ENCODE measurements around the gene KRT37. TPM values are rescaled to one million over a fixed set of nuclear protein-coding genes. Genes with fewer than 3 reads are reported as not detected.

Gene KRT37
- not detected in 2 replicates for total RNA-seq (2014; rRNA removed; shearing (Covaris generic))

DNA sequence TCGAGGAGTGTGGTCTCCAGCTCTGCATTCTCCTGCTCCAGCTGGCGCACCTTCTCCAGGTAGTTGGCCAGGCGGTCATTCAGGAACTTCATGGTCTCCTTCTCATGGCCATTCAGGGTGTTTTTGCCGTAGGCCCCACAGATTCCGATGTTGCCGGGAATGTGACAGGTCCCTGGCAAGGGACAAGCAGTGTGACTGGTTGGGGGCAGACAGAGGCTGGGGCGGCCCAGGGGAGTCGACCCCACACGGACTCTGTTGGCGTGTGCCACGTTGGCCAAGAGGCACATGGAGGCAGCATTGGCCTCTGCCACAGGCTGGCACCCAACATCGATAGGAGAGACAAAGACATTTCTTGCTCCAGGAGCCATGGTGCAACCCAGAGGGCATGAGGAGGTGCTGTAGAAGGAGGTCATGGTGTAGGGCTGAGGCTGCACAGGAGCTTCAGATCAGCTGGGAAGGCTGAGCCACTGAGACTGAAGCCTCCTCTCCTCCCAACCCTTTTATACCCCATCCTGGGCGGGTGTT, at the start of gene KRT37:
Gene KRT37 (minus strand): TSS at position 475 of the 525 bp plus-strand sequence. CDS start 62 bp downstream, at position 413.
- no peak for DNase-seq (ENCODE audit: low spot score)
- in situ Hi-C loops (cut with HindIII; ENCODE audit: low sequenced_read_pairs): no loop called here

DNA sequence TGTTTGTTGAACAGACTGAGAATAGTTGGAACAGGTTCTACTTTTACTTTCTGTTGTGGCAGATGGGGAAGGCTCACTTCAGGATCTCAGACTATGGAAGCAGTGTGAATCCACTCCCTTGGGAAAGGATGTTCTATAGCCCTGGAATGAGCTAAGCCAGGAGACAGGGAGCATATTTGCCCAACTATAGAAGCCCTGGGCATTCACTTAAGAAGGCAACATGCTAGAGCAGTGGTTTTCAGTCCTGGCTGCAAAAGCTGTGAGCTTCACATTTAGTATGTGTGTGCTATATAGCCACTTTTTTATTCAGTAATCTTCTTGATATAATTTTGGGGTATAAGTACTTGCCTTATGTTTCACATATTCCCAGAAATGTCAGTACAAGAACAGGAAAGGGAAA, 44.0 kb upstream of the KRT37 start:
- DNase-seq (ENCODE audit: low spot score): no peak
- in situ Hi-C loops (cut with HindIII; ENCODE audit: low sequenced_read_pairs): no loop called here

DNA sequence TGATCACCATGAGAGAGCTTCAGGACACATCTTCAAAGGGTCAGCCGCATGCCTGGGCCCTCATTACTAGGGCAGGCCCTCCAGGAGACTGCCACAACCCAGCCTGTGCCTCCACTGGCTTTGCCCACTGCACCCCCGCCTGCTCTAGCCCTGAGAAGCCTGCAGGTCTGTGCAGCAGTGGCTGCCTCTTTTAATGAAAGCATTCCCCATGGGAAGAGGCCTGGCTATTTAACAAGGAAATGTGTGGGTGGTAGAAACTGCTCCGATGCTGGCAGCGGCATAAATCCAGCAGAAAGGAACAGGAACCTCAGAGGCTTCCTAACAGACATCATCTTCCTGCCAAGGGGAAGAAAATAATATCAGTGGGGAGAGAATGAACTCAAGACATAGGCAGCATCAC, 43.2 kb upstream of the KRT37 start:
- in situ Hi-C loops (cut with HindIII; ENCODE audit: low sequenced_read_pairs): no loop called here
- no peak for DNase-seq (ENCODE audit: low spot score)

DNA sequence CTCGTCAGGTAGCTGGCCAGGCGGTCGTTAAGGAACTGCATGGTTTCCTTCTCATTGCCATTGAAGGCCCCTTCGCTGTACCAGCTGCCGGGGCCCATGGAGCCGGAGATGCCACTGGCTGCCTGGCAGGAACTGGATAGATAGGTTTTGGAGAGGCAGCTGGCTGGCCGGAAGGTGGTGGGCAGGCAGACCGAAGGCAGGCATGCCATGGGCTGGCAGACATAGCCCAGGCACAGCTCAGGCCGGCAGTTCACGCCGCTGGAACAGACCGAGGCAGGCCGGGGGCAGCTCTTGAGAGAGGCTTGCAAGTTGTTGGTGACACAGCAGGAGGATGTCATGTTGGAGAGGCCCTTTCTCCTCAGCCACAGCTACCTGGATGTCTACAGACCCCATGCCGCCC, 42.6 kb upstream of the KRT37 start, which contains the start of gene KRT32:
Gene KRT32 (minus strand): TSS at position 399 of the 400 bp plus-strand sequence. CDS start 61 bp downstream, at position 338.
- in situ Hi-C loops (cut with HindIII; ENCODE audit: low sequenced_read_pairs): no loop called here
- DNase-seq (ENCODE audit: low spot score): no peak

DNA sequence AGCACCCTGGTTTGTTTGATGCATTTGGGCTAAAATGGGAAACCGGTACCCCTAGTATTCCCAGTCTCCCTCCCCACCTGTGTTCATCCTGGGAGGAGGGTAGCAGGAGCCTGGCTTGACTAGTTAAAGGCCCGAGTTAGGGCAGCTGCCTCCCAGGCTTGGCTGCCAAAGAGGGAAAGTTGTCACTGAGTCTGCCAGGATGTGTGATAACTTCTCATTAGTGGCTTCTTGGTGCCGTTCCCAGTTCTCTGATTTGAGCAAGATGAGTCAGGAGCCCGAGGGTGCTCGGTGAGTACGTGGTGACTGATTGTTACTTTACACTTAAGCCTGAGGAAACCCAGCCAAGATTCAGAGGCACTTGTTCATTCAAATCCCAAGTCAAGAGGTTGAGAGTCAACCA, 40.3 kb upstream of the KRT37 start:
- no peak for DNase-seq (ENCODE audit: low spot score)
- in situ Hi-C loops (cut with HindIII; ENCODE audit: low sequenced_read_pairs): no loop called here

DNA sequence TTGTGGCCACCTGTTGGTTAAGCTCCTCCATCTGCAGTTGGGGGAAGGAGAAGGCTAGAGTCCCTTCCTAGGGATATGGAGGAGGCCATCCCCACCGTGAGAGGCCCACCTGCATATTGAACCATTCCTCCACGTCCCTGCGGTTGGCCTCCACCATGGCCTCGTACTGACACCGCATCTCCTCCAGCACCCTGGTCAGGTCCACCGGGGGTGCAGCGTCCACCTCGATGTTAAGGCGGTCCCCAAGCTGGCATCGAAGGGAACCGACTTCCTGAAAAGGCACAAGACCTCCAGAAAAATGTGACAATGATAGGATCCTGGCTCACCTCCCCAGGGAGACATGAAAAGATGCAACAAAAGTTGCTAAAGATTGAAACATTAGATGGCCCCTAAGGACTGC, 39.8 kb upstream of the KRT37 start:
- DNase-seq (ENCODE audit: low spot score): no peak
- in situ Hi-C loops (cut with HindIII; ENCODE audit: low sequenced_read_pairs): no loop called here

DNA sequence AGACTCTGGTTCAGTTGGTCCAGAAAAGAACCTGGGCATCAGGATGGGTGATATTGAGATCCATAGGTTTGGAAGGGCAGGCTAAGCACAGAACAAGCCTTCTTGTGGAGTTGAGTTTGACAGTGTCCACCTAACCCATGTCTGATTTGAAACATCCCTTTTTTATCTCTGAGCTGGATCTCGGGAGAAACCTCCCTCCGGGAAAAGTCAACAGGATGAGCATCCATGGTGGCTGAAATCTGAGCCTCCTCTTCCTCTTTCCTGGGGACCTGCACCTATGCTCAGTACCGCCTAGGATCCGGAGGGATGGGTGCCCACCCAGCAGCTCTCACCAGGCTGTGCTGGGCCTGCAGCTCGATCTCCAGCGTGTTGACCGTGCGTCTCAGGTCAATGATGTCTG, 39.4 kb upstream of the KRT37 start:
- no peak for DNase-seq (ENCODE audit: low spot score)
- in situ Hi-C loops (cut with HindIII; ENCODE audit: low sequenced_read_pairs): no loop called here

DNA sequence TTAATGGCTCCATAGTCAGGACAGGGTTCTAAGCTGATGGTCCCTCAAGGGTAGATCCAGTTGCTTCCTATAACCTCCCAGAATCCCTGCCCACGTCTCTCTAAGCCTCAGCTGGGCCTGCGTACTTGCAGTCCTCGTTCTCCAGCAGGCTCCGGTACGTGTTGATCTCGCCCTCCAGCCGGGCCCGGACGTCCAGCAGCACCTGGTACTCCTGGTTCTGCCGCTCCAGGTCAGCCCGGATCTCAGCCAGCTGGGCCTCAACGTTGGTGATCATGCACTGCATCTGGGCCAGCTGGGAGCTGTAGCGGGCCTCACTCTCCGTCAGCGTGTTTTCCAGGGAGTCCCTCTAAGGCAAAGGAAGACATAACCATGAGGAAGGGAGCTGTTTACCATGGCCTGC, 38.3 kb upstream of the KRT37 start:
- in situ Hi-C loops (cut with HindIII; ENCODE audit: low sequenced_read_pairs): no loop called here
- no peak for DNase-seq (ENCODE audit: low spot score)

DNA sequence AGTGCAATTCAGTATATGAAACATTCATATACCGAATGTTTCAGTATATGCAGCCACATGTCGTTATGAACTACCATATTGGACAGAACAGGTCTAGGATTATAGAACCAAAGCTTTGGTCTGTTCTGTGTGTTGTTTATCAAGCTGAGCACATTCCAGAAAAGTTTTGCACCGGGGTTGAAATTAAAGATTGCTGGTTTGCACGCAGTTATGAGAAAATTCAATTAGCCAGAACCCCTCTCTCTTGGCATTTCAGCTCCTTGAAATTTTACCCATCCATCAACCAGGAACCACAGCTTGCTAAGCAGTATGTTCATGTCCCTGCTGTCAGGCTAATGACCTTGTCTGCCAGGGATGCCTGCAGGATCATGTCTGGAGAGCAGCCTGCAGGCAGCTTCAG, 33.3 kb upstream of the KRT37 start:
- in situ Hi-C loops (cut with HindIII; ENCODE audit: low sequenced_read_pairs): no loop called here

DNA sequence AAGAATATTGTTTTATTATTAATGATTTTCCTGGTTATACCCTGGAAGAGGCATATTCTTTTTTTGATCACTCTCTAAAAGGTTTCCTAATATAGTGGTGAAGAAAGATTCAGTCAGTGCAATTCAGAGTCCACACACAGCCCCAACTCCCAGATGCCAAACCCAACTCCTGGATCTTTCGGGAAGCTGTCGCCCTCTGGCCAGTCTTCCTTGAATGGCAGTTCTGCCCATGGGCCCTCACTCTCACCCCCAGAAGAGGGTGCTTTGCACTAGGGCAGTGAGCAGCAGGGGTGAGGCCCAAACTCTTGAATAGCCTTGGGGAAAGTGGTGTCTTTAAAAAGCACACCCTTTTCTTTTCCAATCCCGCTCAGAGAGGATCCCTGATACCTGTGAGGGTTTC, 31.8 kb upstream of the KRT37 start:
- in situ Hi-C loops (cut with HindIII; ENCODE audit: low sequenced_read_pairs): no loop called here
- DNase-seq (ENCODE audit: low spot score): no peak

More for the DNA sequence above, 33.3 kb upstream of the KRT37 start:
- DNase-seq (ENCODE audit: low spot score): no peak

DNA sequence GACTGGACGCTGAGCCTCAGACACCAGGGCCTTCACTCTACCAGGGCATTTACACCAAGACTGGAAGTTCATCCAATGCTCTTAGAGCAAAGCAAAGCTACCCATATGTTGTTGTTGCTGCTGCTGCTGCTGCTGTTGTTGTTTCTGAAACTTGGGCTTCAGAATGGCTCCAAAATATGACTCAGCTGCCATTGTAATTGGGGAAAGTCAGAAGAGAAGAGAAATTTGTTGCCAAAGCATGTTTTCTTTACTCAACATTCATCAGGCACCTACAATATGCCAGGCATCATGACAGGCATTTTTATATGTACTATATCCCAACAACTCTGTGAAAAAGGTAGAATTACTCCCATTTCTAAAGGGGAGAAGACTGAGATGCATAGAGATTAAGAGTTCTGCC, 30.9 kb upstream of the KRT37 start:
- in situ Hi-C loops (cut with HindIII; ENCODE audit: low sequenced_read_pairs): no loop called here

DNA sequence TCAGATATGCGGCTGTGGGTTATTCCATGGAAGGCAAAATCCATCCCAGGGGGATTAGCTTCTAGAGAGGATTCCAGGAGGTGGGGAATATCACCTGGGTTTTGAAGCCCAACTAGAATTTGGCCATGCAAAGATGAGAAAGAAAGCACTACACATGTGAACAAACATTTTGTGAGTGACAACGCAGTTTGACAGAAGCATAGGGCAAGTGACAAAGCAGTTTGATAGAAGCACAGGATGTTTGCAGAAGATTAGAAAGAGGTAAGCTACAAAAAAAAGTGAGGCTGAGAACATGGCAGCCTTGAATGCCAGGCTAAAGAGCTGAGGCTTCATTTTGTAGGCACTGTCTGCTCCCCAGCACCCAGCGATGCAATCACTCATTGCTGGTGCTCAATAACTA, 28.7 kb upstream of the KRT37 start:
- in situ Hi-C loops (cut with HindIII; ENCODE audit: low sequenced_read_pairs): no loop called here
- DNase-seq (ENCODE audit: low spot score): no peak

More for the DNA sequence above, 30.9 kb upstream of the KRT37 start:
- DNase-seq (ENCODE audit: low spot score): no peak

DNA sequence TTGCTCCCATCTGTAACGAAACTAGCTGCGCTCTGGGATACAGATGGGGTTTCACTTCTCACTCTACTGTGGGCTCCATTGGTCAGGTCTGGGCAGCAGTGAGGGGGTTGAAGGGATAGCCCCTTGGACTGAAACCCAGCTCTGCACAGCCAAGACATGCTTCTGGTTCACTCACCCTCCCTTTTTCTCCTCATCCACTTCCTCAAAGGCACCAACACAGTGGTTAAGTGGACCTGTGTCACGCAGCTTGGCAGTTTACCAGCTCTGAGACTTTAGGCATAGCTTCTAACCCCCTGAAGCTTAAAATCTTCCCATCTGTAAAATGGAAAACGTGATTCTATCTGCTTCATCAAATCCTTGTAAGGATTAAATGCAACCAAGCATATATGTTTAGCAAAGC, 27.9 kb upstream of the KRT37 start:
- DNase-seq (ENCODE audit: low spot score): no peak
- in situ Hi-C loops (cut with HindIII; ENCODE audit: low sequenced_read_pairs): no loop called here

DNA sequence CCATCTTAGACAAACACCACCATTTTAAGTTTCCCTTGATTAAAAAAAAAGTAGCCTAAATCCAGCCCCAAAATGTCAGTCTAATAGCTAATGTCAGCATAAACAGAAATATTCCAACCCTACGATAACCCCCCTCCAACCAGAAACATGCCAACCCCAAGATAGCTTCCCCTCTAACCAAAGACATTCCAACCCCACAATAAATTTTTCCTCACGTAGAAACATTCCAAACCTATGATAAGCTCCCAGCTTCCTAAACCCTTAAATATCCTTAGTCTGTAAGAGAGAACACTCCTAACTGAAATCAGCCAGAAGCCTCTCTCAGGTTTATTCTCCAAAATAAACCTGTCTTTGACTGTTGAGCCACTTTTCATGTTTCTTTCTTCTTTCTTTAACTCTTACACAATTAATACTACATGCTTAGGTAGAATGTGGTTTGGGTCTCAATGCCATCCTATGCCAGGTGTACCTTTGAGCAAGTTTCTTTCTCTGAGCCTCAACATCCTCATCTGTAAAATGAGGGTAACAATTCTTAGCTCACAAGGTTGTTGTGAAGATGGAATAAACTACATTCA, 26.9 kb upstream of the KRT37 start:
- no peak for DNase-seq (ENCODE audit: low spot score)
- in situ Hi-C loops (cut with HindIII; ENCODE audit: low sequenced_read_pairs): no loop called here

DNA sequence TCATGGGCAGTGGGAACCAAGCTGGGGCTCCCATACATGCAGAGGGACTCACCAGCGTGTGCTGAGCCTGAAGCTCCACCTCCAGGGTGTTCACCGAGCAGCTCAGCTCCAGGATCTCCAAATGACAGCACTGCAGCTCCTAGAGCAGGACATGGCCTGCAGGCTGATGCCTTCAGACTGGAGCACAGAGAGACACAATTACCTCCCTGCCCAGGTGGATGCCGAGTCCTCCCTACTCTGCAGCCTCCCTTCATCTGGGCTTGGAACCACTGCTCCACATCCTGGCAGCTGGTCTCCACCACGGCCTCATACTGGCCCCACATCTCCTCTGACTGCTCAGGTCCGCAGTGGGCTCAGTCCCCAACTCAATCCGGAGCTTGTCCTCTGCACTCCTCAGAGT, 24.6 kb upstream of the KRT37 start:
- in situ Hi-C loops (cut with HindIII; ENCODE audit: low sequenced_read_pairs): no loop called here
- DNase-seq (ENCODE audit: low spot score): no peak

DNA sequence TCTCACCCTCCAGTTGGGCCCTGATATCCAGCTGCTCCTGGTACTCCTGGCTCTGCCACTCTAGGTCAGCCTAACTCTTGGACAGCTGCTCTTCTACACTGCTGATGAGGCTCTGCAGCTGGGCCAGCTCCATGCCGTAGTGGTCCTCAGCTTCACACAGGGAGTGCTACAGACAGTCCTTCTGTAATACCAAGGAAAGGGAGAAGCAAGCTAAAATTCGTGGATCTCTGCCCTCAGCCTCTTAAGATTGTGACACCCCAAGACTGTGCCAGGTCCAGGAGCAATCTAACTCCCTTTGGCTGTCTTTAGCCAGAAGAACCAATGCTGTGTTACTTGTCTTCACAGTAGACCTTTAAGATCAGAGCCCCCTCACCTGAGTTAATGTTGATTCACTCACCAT, 24.1 kb upstream of the KRT37 start:
- in situ Hi-C loops (cut with HindIII; ENCODE audit: low sequenced_read_pairs): no loop called here
- no peak for DNase-seq (ENCODE audit: low spot score)

DNA sequence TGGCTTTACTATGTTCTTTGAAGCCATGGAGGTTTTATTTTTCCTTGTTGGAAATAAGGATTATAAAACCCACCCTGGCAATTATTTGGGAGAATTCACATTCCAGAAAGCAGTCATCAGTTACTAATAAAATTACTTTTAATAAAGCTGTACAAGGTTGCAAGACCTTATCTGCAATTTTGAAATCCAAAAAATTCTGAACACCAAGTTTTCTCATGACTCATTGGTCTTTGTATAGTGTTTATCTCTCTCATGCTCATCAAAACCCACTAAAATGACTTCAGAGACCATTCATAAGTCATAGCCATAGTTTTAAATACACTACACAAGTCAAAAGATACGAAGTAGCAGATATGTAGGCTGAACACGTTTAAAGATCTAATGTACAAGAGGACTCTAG, 22.4 kb upstream of the KRT37 start:
- in situ Hi-C loops (cut with HindIII; ENCODE audit: low sequenced_read_pairs): no loop called here
- no peak for DNase-seq (ENCODE audit: low spot score)

DNA sequence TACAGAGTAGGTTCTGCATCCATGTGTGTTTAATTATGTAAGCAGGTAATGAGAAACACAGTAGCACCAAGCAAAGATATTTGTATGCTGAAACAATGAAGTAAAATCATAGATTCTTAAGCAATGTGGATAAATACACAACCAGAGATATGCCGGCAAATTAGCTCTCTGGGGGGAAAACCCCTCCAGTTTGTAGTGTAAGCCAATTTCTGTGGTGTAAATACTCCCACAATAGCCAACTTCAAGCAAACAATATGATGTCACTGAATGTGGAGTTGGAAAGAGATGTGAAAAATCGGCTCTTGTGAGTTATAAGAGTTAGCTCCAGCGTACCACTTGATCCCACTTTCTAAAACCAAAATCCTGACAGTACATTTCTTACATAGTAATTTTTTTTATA, 20.3 kb upstream of the KRT37 start:
- in situ Hi-C loops (cut with HindIII; ENCODE audit: low sequenced_read_pairs): no loop called here
- no peak for DNase-seq (ENCODE audit: low spot score)

DNA sequence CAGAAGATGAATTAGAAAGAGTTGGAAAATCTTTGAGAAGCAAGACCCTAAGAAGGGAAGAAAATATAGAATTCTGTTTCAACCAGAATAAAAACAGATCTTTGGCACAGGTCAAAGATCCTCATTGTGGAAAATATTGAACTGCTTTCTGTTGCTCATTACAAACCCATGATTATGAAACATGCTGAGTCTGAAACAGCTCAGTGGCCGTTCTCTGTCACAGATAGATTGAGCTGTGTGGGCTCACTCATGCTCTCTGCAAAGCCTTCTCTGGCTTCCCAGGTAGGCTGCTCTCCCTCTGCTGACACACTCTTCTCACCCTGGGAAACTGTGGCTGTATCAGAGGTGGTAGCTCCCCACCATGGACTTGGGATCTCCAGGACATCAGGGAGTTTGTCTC, 19.8 kb upstream of the KRT37 start:
- in situ Hi-C loops (cut with HindIII; ENCODE audit: low sequenced_read_pairs): no loop called here
- no peak for DNase-seq (ENCODE audit: low spot score)

DNA sequence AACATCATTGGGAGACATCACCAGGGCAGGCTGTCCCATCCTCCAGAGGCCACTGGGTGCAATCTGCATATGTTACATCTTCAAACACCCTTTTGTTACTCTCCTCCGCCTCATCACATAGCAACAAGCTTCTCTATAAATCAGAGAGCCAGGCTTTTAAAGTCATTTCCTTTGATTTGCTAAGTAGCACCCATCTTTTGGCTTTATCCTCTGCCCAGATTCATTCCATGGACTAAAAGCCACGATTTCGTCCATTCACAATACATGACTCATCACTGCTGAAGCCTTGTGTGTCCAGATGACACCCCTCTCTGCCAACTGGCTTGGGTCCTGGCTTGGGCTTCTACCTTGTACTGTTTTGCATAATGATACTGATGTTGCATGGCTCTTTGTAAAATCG, 18.4 kb upstream of the KRT37 start:
- in situ Hi-C loops (cut with HindIII; ENCODE audit: low sequenced_read_pairs): no loop called here
- no peak for DNase-seq (ENCODE audit: low spot score)

DNA sequence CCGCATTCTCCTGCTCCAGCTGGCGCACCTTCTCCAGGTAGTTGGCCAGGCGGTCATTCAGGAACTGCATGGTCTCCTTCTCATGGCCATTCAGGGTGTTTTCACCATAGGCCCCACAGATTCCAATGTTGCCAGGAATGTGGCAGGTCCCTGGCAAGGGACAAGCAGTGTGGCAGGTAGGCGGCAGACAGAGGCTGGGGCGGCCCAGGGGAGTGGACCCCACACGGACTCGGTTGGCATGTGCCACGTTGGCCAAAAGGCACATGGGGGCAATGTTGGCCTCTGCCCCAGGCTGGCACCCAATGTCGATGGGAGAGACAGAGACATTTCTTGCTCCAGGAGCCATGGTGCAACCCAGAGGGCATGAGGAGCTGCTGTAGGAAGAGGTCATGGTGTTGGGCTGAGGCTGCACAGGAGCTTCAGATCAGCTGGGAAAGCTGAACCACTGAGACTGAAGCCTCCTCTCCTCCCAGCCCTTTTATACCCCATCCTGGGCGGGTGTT, 16.2 kb upstream of the KRT37 start, which contains the start of gene KRT38:
Gene KRT38 (minus strand): TSS at position 453 of the 503 bp plus-strand sequence. CDS start 62 bp downstream, at position 391.
- DNase-seq (ENCODE audit: low spot score): no peak
- in situ Hi-C loops (cut with HindIII; ENCODE audit: low sequenced_read_pairs): no loop called here

All from G401 (cell line).